Liver (tissue), 3 donors: ENCODE measurements around the gene MS4A6A.

ENCODE experiments used
- RAD21 ChIP-seq, 2 donors: IDR thresholded peaks; 2 replicates each; pipeline ENCODE4 v1.6.1; 2016; ENCODE audit warnings: antibody characterized with exemption in 2 of 2, mild to moderate bottlenecking in 2 of 2
- REST ChIP-seq: IDR thresholded peaks from 2 replicates; pipeline ENCODE4 v1.6.1; 2016; ENCODE audit warnings: antibody characterized with exemption, mild to moderate bottlenecking
- TF ChIP-seq, protein P1 (sequence below): fragments of 150-350 bp; IDR thresholded peaks from 2 replicates; pipeline ENCODE4 v1.5.1; 2017; ENCODE audit warnings: improper control_type of control experiment, low read depth, low read length; ENCODE audit not compliant: missing input control
- TF ChIP-seq, protein P2 (sequence below): IDR thresholded peaks from 2 replicates; pipeline ENCODE4 v1.6.1; 2016; ENCODE audit warnings: antibody characterized with exemption
- donor health status: healthy.
- donor health status: healthy.

GRCh38 chr11:60161107-60161506 is 21.8 kb downstream of the MS4A6A start:
- TF ChIP-seq RAD21 (IDR thresholded peaks at IDR 0.05) (no peak), REST (no peak)
- TF ChIP-seq, protein P1, sequence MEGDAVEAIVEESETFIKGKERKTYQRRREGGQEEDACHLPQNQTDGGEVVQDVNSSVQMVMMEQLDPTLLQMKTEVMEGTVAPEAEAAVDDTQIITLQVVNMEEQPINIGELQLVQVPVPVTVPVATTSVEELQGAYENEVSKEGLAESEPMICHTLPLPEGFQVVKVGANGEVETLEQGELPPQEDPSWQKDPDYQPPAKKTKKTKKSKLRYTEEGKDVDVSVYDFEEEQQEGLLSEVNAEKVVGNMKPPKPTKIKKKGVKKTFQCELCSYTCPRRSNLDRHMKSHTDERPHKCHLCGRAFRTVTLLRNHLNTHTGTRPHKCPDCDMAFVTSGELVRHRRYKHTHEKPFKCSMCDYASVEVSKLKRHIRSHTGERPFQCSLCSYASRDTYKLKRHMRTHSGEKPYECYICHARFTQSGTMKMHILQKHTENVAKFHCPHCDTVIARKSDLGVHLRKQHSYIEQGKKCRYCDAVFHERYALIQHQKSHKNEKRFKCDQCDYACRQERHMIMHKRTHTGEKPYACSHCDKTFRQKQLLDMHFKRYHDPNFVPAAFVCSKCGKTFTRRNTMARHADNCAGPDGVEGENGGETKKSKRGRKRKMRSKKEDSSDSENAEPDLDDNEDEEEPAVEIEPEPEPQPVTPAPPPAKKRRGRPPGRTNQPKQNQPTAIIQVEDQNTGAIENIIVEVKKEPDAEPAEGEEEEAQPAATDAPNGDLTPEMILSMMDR, result no peak
- TF ChIP-seq, protein P2, sequence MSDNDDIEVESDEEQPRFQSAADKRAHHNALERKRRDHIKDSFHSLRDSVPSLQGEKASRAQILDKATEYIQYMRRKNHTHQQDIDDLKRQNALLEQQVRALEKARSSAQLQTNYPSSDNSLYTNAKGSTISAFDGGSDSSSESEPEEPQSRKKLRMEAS, result no peak
